Skin epidermis (tissue), 12 donors: ENCODE data around the gene FRMD5.

Experiments
- H3K27ac ChIP-seq, 21 experiments: fragments of 200-600 bp; sonication (generic) in 11 of 21; one replicate each; pipeline ENCODE4 v1.5.0; 2020; ENCODE audit warnings: mild to moderate bottlenecking in 3 of 21, inconsistent platforms in 2 of 21, moderate library complexity in 2 of 21
- H3K4me3 ChIP-seq, 7 experiments: fragments of 200-600 bp; sonication (generic) in 2 of 7; one replicate each; pipeline ENCODE4 v1.5.0; 2020; ENCODE audit warnings: inconsistent platforms in 2 of 7, mild to moderate bottlenecking in 2 of 7, moderate library complexity in 1 of 7

The FRMD5 gene

GRCh38 chr15:44101286-44101685 is 93.8 kb downstream of the FRMD5 start:
- H3K4me3 ChIP-seq = no peak overlapping the region
- no peak overlapping the region for H3K27ac ChIP-seq

GRCh38 chr15:44099671-44100070 is 95.4 kb downstream of the FRMD5 start:
- Histone ChIP-seq H3K27ac (no peak overlapping the region), H3K4me3 (no peak overlapping the region)

DNA sequence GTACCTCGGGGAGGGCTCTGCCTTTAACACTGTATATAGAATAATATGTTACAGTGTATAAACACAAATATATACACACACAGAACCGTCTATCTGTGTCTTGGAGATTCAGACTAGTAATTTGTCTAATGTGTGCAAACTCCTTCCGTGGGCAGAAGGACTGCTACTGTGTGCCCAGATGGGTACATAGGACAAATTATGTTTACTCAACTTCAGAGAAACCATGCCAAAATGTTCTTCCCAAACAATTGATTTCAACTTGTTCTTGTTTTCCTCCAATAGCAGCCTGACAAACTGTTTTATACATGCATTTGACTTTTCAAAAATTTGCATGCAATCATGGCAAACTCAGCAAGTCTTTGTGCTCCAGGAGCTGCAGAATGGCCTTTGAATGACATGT is 97.5 kb downstream of the FRMD5 start:
- Histone ChIP-seq H3K27ac (no peak overlapping the region), H3K4me3 (no peak overlapping the region)

GRCh38 chr15:44096596-44096995 is 98.5 kb downstream of the FRMD5 start:
- H3K4me3 ChIP-seq = no peak overlapping the region
- H3K27ac ChIP-seq = no peak overlapping the region

- H3K27ac ChIP-seq = no peak overlapping the region
- no peak overlapping the region for H3K4me3 ChIP-seq
Observed at GRCh38 chr15:44094781-44095180, 100.3 kb downstream of the FRMD5 start.

DNA sequence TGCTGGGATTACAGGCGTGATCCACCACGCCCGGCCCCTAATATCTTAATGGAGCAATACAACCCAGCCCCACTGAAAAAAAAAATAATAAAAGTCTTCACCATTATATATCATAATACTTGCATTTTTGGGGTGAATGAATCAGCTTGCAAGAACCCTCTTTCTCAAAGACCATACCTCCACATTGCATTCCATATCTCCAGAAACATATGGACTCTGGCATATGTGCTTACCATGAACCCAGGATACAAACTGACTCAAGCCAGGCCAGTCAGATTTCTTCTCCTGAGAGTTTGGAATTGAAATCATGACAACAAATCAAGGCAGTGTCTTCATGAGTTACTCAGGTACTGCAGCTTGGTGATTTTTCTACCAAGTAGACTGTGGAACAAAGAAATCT is 101.2 kb downstream of the FRMD5 start:
- no peak overlapping the region for H3K4me3 ChIP-seq
- no peak overlapping the region for H3K27ac ChIP-seq

DNA sequence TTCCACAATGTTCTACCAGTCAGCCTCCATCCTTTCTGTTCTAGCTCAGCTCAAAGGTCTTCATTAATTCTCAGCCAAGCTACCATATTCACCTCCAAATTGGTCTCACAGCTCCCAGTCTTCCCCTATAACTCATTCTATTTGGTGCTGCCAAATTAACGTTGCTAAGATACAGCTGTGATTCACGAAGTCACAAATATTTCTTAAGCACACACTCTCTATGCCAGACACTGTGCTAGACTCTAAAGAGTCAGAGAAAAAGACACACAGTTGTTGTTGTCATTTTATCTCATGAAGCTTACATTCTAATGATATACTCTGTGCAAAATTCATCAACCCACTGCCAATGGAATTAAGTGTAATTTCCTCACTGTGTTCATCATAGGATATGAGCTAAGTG is 102.8 kb downstream of the FRMD5 start:
- Histone ChIP-seq H3K27ac (no peak overlapping the region), H3K4me3 (no peak overlapping the region)

DNA sequence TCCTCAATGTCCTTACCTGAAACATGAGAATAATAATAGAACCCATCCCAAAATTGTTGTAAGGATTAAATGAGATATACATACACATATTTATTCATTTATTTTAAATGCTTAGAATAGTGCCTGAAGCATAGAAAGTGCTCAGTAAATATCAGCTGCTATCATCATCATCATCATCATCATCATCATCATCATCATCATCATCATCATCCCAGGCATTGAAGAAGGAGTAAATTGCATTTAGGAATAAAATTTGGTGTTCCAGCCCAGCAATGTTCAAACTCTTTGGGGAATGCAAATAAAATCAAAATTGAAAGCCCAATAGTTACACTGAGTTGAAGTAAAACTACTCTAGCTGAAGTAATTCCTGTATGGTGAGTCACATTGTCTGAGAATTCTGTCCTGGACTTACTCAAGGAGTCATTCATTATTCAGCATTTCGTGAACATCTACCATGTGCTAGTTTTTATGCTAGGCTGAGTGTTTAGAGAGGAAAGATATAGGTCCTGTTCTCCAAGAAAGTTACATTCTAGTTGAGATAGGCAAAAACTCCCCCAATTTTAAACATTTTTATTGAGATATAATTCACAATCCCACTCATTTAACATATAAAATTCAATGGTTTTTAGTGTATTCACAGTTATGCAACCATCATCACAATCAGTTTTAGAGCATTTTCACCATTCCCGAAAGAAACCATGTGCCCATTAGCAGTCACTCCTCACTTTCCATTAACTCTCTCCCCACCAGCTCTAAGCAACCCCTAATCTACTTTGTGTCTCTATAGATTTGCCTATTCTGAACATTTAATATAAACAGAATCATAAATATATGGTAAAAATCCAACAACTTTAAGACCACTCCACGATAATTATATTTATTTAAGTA is 107.2 kb downstream of the FRMD5 start:
- H3K4me3 ChIP-seq = no peak overlapping the region

DNA sequence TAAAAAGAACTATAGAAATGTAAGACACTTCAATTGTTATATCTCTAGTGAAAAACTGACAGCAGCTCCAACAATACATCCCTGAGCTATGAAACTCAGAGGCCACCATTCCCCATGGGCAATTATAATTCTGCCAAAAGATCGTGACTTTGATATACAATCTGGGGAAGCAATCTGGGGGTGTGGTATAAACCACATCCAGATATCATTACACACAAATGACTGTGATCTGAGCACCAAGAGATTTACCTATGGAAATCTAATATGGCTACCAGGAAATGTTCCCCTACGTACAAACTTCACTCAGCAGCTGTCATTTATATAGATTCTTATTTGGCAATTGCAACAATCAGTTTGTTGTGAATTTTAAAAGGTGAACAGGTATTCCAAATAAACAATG is 110.3 kb downstream of the FRMD5 start:
- Histone ChIP-seq H3K4me3 (no peak overlapping the region), H3K27ac (no peak overlapping the region)

More for the DNA sequence above, 107.2 kb downstream of the FRMD5 start:
- H3K27ac ChIP-seq = no peak overlapping the region

- H3K27ac ChIP-seq = no peak overlapping the region
Observed at GRCh38 chr15:44084171-44084570, 110.9 kb downstream of the FRMD5 start.

GRCh38 chr15:44082558-44083157 is 112.4 kb downstream of the FRMD5 start:
- H3K27ac ChIP-seq = no peak overlapping the region
- no peak overlapping the region for H3K4me3 ChIP-seq

More at GRCh38 chr15:44084171-44084570, 110.9 kb downstream of the FRMD5 start:
- no peak overlapping the region for H3K4me3 ChIP-seq

DNA sequence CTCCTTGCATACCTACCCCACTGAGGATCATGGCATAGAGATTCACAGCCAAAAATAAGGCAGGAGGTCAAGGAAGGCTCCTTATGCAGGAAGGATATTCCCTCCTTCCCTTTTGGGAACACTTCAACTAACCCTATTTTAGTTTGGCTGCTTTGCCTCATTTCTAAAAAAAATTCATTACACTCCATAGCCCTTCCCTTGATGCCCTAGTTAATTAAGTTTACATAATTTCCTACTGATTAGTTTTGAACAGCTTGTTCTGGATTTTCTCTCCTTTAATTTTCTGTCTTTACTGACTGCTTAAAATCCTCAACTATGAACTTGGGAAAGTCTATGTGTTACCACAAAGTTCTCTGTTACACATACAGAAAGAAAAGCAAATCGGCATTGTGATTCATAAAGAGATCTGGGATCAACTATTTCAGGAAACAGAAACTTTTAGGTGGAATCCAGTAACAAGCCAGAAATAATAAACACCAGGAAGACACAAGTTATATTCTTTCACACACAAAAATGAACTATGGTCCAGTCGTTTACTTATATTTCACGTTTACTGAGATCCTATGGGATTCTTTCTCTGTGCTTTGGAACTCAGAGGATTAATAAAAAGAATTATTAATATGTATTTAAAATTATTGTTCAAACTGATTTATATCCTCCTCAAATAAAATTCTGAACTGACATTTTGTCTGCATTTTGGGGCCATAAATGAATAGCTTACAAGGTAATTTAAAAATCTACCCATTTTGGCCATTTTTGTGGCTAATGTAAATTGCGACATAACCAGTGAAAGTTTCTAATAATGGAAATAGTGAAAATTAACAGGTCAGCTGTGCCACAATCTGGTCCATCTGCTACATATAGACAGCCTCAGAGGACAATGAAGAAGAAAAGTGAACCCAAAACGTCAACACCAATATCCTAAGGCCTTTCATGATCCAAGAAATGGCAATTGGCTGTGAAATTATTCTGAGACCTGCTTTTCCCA is 113.8 kb downstream of the FRMD5 start:
- H3K4me3 ChIP-seq = no peak overlapping the region
- H3K27ac ChIP-seq = no peak overlapping the region

- no peak overlapping the region for H3K27ac ChIP-seq
Observed at GRCh38 chr15:44075535-44075934, 119.5 kb downstream of the FRMD5 start.

GRCh38 chr15:44069489-44069888 is 125.6 kb downstream of the FRMD5 start:
- Histone ChIP-seq H3K27ac (no peak overlapping the region), H3K4me3 (no peak overlapping the region)

More at GRCh38 chr15:44075535-44075934, 119.5 kb downstream of the FRMD5 start:
- no peak overlapping the region for H3K4me3 ChIP-seq

- H3K4me3 ChIP-seq = no peak overlapping the region
- no peak overlapping the region for H3K27ac ChIP-seq
Observed at GRCh38 chr15:44068347-44068746, 126.7 kb downstream of the FRMD5 start.

GRCh38 chr15:44066211-44066827 is 128.8 kb downstream of the FRMD5 start:
- H3K27ac ChIP-seq = no peak overlapping the region
- H3K4me3 ChIP-seq = no peak overlapping the region

GRCh38 chr15:44064706-44065105 is 130.4 kb downstream of the FRMD5 start:
- Histone ChIP-seq H3K4me3 (no peak overlapping the region), H3K27ac (no peak overlapping the region)

GRCh38 chr15:44058126-44058525 is 136.9 kb downstream of the FRMD5 start:
- Histone ChIP-seq H3K27ac (no peak overlapping the region), H3K4me3 (no peak overlapping the region)

DNA sequence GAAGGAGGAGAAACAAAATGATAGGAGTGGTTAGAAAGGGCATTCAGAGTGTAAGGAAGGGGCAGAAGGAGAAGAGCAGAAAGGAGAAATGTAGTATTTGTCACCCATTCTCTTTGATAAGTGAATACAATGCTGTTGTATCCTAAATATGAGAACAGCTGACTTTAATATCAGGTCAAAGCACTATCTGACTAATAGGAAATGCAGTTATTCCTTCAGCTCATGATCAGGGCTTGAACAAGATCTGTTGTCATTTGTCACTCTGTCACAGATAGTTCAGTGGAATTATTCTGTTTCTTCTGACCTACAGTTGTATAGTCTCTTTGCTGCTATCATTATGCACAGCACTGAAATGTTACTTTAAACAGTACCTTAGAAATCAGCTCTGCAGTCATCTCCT is 149.4 kb downstream of the FRMD5 start:
- no peak overlapping the region for H3K4me3 ChIP-seq
- H3K27ac ChIP-seq = no peak overlapping the region

DNA sequence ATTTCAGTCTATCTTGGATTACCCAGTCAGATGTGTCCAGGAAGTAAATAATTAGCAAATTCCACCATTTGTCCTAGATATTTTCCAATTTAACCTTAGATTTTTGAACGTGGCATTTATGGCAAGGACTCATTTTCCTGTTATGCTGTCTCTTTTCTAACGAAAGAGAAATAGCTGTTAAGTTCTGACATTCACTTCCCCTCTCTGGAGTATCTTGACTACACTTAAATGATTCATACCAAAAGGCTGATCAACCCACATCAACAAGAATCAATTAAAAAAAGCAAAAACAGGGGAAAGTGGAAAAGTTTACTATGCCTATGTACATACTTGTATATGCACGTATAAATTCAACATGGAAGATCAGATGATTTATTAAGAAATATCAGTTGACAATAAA is 149.9 kb downstream of the FRMD5 start:
- Histone ChIP-seq H3K27ac (no peak overlapping the region), H3K4me3 (no peak overlapping the region)
